ENCODE data around the gene SLC4A1AP.

Gene SLC4A1AP

DNA sequence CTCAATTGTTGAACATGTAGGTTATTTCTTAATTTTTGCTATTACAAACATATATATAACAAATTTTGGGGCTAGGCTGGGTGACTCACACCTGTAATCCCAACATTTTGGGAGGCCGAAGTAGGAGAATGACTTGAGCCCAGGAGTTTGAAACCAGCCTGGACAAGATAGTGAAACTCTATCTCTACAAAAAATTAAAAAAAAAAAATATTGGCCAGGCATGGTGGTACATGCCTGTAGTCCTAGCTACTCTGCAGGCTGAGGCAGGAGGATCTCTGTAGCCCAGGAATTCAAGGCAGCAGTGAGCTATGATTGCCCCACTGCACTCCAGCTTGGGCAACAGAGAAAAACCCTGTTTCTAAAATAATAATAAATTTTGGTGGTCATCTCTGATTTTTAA is 23.5 kb downstream of the SLC4A1AP start:
- DNase-seq (ENCODE audit: low read depth) = no peak
- no peak overlapping the region for H3K4me3 ChIP-seq (ENCODE audit: low read length)
- TF ChIP-seq, protein P1, sequence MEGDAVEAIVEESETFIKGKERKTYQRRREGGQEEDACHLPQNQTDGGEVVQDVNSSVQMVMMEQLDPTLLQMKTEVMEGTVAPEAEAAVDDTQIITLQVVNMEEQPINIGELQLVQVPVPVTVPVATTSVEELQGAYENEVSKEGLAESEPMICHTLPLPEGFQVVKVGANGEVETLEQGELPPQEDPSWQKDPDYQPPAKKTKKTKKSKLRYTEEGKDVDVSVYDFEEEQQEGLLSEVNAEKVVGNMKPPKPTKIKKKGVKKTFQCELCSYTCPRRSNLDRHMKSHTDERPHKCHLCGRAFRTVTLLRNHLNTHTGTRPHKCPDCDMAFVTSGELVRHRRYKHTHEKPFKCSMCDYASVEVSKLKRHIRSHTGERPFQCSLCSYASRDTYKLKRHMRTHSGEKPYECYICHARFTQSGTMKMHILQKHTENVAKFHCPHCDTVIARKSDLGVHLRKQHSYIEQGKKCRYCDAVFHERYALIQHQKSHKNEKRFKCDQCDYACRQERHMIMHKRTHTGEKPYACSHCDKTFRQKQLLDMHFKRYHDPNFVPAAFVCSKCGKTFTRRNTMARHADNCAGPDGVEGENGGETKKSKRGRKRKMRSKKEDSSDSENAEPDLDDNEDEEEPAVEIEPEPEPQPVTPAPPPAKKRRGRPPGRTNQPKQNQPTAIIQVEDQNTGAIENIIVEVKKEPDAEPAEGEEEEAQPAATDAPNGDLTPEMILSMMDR (conservative IDR thresholded peaks at IDR 0.05; ENCODE audit: low read depth, low read length) = no peak

DNA sequence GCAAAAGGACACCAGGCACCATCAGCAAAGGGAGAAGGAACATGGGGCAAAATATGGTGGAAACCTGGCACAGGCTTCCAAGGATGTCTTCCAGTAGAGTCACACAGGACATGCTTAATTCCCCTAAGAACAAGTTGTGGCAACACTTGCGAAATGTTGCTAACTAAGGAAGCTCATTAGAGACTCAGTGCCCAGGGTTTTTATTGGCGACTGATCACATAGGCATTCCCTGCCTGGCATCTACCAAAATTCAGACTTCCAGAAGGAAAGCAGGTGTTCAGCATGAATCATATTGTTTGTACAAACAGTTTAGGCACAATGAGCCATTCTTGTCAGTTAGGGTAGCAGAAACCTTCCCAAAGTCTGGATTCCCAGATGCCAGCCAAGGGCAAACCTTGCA is 25.7 kb downstream of the SLC4A1AP start:
- DNase-seq (ENCODE audit: low read depth) = no peak
- no peak overlapping the region for H3K4me3 ChIP-seq (ENCODE audit: low read length)
- TF ChIP-seq, protein P1 (conservative IDR thresholded peaks at IDR 0.05; ENCODE audit: low read depth, low read length) = no peak

- TF ChIP-seq, protein P1 (conservative IDR thresholded peaks at IDR 0.05; ENCODE audit: low read depth, low read length) = no peak
- DNase-seq (ENCODE audit: low read depth) = no peak
Measured at GRCh38 chr2:27690052-27690451, 26.4 kb downstream of the SLC4A1AP start.

DNA sequence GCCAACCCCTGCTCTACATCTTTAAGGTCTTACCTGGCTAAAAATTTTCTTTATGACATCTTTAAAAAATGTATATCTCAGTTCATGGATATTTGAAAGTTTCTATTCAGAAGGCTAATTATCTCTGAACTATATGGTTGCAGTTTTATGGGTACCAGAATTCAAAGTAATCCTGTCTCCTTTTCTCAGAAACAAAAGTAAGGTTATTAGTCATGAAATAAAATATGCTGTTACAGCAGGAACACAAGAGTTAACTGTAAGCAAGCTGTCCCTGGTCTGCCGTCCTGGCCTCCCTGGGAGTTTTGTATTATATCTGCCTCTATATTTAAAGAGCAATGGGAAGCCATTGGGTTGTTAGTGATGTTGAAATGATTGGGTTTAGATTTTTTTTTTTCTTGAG is 34.0 kb downstream of the SLC4A1AP start:
- no peak for DNase-seq (ENCODE audit: low read depth)
- TF ChIP-seq, protein P1 (conservative IDR thresholded peaks at IDR 0.05; ENCODE audit: low read depth, low read length) = no peak
- no peak overlapping the region for H3K4me3 ChIP-seq (ENCODE audit: low read length)

More at GRCh38 chr2:27690052-27690451, 26.4 kb downstream of the SLC4A1AP start:
- no peak overlapping the region for H3K4me3 ChIP-seq (ENCODE audit: low read length)

DNA sequence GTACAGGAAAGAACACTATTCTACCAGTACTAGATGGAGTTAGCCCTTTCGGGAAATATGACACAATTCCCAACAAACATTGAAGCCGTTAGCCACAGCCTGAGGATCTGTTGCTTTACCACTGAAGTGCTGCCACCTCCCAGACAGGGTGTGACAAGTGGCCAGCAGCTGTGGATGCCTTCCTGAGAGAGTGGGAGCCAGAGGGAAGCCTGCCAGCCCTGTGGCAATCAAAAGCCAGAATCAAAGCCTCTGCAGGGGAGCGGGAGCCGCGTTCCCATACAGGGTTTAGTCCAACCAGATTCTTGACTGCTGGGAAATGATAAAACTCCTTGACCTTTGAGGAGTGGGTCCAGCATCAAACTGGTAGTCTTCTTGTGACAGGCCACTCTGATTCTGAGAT is 38.0 kb downstream of the SLC4A1AP start:
- DNase-seq (ENCODE audit: low read depth) = no peak
- TF ChIP-seq, protein P1 (conservative IDR thresholded peaks at IDR 0.05; ENCODE audit: low read depth, low read length) = no peak
- H3K4me3 ChIP-seq (ENCODE audit: low read length) = no peak overlapping the region

DNA sequence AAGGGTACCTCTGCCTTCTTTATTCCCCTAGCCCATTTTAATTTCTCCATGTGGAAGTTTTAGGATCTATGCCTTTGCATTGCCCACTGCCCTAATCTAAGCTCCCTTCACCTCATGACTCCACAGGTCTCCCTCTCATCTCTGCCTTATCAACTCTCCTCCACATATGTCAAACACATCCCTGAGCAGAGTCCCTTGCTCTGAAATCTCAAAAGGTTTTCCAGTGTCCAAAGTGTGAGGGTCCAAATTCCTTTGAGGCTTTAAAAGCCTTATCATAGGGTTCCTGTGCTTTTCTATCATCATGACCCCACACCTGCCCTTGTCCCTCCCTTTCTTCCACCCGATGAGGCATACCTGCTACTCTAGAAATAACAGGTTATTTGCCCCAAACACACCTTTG is 38.6 kb downstream of the SLC4A1AP start:
- no peak overlapping the region for H3K4me3 ChIP-seq (ENCODE audit: low read length)
- TF ChIP-seq, protein P1 (conservative IDR thresholded peaks at IDR 0.05; ENCODE audit: low read depth, low read length) = no peak
- no peak for DNase-seq (ENCODE audit: low read depth)

DNA sequence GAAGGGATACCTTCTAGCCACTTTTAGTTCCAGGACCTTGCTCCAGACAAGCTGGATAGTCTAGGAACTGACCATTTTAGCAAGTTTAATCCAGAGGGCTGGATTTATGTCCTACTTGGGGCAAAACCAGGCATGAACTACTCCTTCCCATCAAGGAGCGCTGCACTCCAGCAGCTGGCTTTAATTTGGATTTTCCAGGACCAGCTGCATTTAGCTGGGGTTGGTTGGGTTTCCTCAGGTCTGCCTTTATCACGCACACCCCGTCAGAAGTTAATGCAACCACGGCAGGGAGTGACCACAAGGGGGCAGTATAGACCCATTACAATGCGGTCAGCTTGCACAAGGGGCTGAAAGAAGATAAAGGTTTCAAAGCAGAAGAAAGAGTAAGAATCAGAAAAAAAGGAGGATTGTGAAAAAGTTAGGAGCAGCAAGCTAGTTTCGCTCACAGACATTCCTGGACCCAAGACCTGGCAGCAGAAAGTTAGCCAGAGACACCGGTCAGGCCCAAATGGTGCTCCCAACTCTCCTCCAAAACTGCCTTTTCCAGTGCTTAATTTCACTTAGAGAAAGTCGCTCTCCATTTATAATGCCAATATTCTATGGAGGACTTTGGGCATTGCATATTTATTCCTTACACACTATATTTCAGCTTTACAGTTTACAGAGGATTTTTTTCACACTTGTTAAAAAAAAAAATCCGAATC is 40.1 kb downstream of the SLC4A1AP start:
- H3K4me3 ChIP-seq (ENCODE audit: low read length) = no peak overlapping the region
- TF ChIP-seq, protein P1 (conservative IDR thresholded peaks at IDR 0.05; ENCODE audit: low read depth, low read length) = peak; percentile 92
- no peak for DNase-seq (ENCODE audit: low read depth)

All from retinal pigment epithelial cell (primary cell).